Dedifferentiated amniotic fluid mesenchymal stem cell (primary cell): Measurements from ENCODE around the gene CCDC149.
A peak's percentile ranks its signal among the peaks of the same experiment; 100 is the strongest.

Experiments
- DNase-seq: peaks from one replicate; pipeline ENCODE4 v3.0.0-alpha.2; 2016; ENCODE audit errors: extremely low spot score

The CCDC149 gene

DNA sequence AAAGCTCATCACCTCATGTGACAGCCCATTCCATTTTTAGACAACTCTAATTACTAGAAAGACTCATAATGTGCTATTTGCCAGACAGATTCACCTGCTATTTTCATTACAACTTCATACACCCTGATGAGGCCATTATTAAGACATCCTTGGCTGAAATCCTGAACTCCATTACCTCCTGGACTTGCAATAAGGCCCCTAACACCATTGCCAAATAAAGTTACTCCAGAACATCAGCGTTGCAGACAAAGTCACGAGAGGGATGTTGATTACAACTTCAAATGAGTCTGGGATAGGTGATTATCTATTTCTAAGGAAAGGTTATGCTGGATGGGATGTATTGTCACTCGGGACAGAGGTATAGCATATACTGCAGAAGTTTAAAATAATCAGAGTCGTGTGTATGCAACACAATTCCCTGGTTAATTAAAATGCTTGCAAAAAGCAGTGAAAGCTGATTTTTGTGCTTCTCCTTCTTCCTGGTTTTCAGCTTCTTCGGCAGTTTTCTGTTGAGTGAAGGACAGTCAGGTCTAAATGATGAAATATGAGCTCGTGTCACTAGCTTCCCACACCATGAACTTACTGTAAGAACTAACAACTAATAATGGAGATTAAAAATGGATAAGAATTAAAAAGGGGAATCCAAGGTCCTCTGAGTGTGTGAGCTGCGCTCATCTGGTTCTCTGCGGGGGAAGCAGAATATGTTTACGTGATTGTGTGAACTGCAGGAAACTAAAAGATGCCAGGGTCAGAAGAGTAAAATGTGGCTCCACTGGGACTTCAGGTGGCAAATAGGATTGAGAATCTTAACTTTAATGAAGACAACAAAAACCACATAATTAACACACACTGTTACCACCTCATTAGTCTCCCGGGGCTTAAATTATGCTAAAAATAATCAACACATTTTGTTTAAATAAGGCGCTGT, 135.0 kb downstream of the CCDC149 start:
- no peak for DNase-seq

DNA sequence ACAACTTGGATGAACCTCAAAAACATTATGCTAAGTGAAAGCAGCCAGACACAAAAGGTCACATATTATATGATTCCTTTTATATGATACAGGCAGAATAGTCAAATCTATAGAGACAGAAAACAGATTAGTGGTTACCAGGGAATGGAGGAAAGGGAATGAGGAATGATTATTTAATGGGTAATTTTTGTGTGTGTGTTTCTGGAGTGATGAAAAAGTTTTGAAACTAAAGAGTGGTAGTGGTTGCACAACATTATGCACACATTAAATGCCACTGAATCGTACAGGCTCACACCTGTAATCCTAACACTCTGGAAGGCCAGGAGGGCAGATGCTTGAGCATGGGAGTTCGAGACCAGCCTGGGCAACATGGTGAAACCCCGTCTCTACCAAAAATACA, 137.1 kb downstream of the CCDC149 start:
- no peak for DNase-seq

DNA sequence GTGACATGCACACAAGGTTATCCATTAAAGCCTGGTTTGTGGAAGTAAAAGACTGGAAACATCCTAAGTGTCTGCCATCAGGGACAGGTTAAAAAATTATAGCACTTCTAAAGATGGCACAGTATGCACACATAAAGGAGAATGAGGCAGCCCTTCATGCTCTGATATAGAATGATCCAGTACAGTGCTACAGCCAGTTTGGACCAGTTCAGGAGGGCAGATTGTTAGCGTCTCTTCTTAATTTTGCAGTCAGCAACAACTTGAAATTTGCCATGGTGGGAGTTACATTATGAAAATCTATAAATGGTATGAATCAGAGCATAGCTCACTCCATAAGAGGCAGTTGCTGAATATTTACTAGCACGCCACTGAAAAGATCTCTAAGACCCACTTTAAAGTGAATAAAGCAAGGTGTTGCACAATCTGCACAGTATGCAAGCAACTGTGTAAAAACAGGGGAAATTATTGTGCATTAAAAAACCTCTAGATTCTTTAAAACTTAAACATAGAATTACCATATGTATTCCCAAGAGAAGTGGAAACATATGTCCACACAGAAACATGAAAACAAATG, 137.7 kb downstream of the CCDC149 start:
- DNase-seq: peak; percentile 56

DNA sequence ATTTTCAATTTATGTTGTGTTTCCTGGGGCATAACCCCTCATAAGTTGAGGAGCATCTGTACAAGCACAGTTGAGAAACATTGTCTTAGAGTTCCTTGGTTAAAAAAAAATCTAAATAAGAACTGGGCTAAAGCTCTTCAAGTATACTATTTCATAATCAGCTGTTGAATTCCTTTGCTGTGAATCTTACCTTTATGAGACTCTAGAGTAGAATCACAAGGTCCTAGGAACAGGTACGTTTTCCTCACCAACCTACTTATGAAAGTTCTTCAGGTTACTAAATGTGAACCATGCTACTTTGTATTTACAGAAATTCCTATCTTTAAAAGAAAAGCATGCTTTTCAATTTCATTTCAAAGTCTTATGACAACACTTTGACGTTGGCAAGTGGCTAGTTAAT, 138.4 kb downstream of the CCDC149 start:
- no peak for DNase-seq

DNA sequence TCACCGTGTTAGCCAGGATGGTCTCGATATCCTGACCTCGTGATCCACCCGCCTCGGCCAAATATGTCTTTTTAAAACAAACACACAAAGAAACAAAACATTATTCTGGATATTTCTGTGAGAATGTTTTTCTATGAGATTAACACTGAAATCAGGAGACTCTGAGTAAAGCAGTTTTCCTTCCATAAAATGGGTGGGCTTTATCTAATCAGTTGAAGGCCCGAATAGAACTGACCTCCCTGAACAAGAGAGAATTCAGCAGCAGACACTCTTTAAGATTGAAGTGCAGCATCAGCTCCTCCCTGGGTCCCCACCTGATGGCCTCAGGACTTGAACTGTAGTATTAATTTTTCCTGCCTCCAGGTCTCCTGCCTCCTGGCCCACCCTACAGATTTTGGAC, 139.9 kb downstream of the CCDC149 start:
- no peak for DNase-seq

DNA sequence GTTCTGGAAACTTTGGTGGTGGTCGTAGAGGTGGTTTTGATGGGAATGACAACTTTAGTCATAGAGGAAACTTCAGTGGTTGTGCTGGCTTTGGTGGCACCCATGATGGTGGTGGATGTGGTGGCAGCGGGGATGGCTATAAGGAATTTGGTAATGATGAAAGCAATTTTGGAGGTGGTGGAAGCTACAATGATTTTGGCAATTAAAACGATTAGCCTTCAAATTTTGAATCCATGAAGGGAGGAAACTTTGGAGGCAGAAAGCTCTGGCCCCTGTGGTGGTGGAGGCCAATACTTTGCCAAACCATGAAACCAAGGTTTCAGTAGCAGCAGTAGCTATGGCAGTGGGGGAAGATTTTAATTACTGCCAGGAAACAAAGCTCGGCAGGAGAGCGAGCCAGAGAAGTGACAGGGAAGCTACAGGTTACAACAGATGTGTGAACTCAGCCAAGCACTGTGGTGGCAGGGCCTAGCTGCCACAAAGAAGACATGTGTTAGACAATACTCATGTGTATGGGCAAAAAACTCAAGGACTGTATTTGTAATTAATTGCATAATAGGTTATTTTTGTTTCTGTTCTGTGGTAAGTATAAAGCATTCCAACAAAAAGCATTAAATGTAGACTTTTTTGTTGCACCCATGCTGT, 140.7 kb downstream of the CCDC149 start:
- no peak for DNase-seq

DNA sequence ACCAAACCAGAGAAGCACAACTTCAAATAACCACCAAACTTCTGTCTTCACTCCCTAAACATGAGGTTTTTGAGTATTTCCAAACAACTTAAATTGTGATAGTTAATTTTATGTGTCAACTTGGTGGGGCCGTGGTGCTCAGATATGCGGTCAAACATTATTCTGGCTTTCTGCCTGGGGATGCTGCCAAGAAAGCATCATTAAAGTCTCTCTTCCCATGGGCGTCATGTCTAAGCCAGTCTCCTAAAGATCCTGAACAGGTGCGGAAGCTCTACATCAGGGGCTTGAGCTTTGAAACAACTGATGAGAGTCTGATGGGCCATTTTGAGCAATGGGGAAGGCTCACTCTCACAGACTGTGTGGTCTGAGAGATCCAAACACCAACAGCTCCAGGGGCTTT, 141.6 kb downstream of the CCDC149 start:
- DNase-seq: no peak

DNA sequence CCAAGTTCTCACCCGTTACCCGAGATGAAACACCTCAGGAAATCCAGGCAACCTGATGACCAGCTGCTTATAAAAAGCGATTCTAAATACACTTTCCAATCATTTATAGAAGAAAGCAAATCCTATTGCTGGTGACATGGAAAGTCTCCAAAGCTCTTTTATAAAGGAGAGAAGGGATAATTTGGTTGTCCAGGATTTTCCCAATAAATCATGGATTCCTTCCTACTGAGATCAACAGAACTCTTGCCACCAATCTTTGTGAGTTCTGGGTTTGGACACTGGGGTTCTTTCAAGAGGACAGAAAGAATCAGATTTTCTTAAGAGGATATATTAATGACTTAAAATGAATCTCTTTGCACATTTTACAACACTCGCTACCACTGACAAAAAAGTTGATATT, 142.2 kb downstream of the CCDC149 start:
- no peak for DNase-seq

DNA sequence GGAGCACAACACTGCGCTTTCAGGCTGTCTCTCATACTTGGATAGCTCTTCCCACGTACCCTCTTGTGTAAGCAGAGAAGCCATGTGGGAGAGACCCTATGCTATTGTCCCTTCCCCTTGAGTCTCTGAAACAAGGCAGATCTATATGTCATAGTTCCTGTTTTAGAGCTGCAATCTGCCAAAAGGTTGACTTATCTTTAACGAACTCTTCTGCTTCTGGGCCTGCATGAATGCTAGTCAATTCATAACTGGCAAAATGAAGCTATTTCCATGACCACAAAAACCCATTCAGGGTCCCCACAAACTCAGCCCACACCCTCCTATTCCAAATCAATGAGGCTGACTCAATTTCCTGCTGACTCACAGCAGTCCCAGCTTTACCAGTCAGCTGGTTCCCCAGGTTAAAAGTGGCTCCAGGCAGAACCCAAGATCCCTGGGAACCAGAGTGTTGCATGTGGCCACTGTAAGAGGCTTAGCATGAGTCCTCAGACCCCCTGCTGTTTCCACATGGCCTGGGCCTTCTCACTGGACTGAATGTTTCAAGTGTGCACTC, 142.7 kb downstream of the CCDC149 start:
- DNase-seq: no peak

DNA sequence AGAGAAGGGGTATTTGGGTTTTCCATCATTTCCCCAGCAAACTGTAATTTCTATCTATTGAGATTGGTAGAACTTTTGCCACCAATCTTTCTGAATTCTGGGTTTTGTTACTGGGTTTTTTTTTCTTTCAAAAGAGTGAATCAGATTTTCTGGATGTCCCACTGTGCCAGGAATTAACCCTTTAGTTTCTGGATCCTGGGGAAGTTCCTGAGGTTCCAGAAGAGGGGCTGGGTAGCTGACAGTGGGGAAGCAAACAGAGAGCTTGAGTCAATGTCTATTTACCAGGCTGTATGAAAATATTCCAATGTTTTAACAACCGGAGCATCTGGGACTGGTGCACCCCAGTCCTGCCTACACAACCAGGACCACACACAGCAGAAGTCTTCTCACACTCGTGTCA, 143.3 kb downstream of the CCDC149 start:
- no peak for DNase-seq

DNA sequence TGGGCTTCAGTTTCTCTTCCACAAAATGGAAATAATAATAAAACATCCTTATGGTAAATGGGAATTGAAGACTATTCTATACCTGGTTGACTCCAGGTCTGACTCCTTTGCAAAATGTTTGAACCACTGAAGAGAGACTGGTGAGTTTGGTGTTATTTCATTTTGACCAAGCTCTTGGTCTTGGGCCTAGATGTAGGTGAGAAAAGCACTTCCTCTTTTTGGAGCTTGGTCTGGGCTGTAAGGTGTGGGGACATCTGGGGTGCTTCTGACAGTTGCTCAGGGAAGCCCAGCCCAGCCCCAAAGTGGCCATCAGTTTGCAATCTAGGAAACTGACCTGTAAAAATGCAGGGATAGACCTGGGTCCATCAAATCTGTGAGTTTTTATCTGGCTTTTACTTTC, 144.2 kb downstream of the CCDC149 start:
- no peak for DNase-seq

DNA sequence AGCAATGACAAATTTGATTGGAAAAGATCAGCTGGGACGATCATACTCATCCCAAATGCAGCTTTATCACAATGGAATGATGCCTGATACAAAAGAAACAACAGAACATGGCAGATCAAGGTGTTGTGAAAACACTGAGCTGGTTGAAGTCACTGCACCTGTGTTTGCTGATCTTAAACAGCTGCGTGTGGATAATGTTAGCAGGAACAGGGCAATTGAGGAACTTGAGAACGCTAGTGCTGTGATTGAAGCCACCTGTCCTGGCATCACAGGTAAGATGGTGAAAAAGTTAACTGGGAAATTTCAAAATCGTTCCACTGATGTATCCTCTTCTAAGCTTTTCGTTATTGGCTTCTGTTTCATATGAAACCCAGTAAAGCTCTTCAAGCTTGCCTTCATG, 144.8 kb downstream of the CCDC149 start:
- no peak for DNase-seq

DNA sequence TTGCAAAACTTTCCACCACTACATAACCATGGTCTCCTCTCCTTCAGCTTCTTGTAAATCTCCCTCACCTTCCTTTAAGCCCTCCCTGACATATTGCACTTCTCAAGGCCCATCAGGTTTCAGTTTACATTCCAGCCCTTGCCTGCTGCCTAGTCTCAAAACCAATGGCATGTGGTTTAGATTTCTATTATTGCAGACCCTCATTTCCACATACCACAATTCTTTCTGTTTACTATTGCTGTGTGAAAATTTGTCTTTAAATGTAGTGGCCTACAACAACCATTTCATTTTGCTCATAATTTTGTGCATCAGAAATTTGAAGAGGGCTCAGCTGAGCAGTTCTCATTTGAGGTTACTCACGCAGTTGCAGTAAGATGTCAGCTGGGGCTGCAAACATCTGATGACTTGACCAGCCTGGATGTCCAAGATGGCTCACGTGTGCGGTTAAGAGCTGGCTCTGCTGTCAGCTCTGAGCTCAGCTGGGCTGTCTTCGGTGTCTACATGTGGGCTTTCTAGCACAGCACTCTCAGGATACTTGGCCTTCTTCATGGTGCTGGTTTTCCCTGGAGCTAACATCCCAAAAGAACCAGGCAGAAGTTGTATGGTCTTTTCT, 147.4 kb downstream of the CCDC149 start:
- DNase-seq: no peak

DNA sequence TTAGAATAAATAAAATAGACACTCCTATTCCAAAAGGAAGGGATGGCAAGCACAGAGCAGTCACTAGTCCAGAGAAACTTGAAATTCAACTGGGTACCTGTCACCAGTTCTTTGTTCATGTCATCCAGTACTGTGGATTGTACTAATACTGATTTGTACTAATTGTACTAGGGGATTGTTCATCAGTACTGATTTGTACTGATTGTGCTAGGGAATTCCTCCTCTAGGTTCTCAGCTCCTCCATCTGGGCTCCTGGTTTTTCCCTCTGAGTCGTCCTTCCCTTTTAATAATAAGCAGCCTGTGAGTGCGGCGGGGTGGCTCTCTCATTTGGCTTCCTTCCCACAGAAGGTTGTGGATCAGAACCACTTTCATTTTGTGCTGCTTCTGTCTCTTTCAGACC, 148.5 kb downstream of the CCDC149 start:
- no peak for DNase-seq

DNA sequence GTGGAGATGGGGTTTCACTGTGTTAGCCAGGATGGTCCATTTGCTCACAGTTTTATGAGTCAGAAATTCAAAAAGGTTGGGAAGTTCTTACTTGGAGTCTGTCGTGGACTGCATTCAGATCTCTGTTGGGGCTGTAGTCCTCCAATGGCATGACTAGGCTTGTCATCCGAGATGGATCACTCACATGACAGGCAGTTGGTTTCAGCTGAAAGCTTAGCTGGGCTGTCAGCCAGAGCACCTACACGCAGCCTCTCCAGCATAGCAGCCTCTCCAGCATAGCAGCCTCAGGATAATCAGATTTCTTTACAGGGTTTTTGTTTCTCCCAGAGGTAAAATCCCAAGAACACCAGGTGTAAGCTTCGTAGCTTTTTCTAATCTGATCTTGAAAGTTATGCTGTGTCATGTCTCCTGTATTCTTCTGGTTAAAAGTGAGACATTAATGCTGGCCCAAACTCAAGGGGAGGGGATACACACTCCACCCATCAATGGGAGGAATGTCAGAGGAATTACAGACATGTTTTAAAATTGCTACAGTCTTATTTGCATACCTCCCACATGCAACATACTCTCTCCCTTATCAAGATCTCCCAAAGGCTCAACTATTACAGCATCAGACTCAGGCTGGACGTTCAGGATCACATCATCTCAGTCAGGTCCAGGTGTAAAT, 149.1 kb downstream of the CCDC149 start:
- DNase-seq: peak; percentile 77
